ENCODE data around the gene SUSD2.
"Not testable (repeated sequence)": the region's sequence is repeated elsewhere in the genome, so short reads cannot be mapped to it uniquely, and the experiment has no call there.

The SUSD2 gene

GRCh38 chr22:24181088-24181995 lies at the start of gene SUSD2:
SUSD2 (plus strand) TSS chr22:24181487; CDS start chr22:24181520, 33 bp downstream.
- DNase-seq (ENCODE audit: low read depth) = no peak
- TF ChIP-seq, protein P1, sequence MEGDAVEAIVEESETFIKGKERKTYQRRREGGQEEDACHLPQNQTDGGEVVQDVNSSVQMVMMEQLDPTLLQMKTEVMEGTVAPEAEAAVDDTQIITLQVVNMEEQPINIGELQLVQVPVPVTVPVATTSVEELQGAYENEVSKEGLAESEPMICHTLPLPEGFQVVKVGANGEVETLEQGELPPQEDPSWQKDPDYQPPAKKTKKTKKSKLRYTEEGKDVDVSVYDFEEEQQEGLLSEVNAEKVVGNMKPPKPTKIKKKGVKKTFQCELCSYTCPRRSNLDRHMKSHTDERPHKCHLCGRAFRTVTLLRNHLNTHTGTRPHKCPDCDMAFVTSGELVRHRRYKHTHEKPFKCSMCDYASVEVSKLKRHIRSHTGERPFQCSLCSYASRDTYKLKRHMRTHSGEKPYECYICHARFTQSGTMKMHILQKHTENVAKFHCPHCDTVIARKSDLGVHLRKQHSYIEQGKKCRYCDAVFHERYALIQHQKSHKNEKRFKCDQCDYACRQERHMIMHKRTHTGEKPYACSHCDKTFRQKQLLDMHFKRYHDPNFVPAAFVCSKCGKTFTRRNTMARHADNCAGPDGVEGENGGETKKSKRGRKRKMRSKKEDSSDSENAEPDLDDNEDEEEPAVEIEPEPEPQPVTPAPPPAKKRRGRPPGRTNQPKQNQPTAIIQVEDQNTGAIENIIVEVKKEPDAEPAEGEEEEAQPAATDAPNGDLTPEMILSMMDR (IDR thresholded peaks at IDR 0.05; ENCODE audit: insufficient read depth, low read depth, low read length, missing control alignments) = no peak
- no peak within 1 kb of the TSS for H3K4me3 ChIP-seq (ENCODE audit: low read depth, low read length)

DNA sequence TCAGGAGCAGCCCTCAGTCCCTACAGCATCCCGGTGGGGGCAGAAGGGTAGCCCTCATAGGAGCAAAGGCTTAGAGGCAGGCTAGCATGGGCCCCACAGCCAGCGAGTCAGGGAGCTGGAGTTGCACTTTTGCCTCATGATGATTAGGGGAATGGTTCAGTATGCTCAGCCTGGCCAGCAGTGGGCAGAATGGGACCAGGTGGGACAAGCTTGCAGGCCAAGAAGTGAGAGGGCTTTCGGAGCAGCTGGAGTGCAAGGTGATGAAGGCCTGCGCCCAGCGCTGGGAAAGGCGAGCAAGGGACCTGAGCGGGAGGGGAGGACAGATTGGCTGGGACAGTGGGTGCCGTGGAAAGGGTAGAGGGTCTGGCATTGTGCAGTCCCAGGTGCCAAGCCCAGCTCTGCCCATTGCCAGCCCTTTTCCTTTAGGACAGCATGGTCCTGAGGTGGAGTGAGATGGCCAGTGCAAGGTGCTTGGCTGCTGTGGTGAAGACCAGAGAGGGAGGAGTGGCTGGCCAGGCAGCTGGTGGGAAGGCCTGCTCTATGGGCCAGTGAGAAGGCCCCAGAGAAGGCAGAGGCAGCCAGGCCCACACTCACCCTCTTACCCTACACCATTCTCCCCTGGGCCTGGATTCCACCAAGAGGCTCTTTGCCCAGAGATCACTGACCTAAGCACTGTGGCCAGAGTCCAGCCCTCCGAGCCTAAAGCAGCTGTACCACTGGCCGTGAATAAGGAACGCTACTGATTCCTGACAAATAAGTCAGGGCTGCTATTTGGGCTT lies 47.9 kb upstream of the SUSD2 start:
- TF ChIP-seq, protein P1 (IDR thresholded peaks at IDR 0.05; ENCODE audit: insufficient read depth, low read depth, low read length, missing control alignments) = peak; percentile 24
- H3K4me3 ChIP-seq (ENCODE audit: low read depth, low read length) = no peak overlapping the region
- DNase-seq (ENCODE audit: low read depth) = no peak

DNA sequence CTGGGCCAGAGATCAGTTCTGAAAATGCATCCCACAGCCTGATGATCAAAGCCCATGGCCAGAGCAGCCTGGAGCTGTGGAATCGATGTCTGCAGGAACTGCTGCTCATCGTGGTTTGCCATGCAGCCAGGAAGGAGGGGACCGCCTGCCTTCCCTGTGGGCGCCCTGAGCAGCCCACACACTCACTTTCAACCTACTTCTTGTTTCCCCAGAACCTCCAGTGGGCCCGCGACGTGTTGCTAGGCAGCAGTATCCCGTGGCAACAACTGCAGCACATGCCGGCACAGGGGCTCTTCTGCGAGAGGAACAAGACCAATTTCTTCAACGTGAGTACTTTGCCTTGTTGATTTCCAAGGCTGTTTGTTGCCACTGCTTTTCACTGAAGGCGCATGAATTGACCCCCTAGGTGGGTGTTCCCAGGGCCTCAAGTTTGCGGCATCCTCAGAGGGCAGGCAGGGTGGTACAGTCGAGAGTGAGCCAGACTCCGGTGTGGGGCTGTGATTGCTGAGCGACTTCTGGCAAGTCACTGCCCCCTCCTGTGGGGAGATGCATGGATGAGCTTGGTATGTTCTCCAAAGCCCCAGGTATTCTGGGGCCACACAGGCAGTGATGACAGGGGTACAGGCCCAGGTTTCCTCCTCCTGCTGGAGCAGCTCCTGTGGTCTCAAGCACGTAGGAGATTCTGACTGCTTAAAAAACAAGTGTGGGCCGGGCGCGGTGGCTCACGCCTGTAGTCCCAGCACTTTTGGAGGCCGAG lies 47.0 kb upstream of the SUSD2 start:
- TF ChIP-seq, protein P1 (IDR thresholded peaks at IDR 0.05; ENCODE audit: insufficient read depth, low read depth, low read length, missing control alignments) = no peak
- H3K4me3 ChIP-seq (ENCODE audit: low read depth, low read length) = no peak overlapping the region
- DNase-seq (ENCODE audit: low read depth) = no peak

DNA sequence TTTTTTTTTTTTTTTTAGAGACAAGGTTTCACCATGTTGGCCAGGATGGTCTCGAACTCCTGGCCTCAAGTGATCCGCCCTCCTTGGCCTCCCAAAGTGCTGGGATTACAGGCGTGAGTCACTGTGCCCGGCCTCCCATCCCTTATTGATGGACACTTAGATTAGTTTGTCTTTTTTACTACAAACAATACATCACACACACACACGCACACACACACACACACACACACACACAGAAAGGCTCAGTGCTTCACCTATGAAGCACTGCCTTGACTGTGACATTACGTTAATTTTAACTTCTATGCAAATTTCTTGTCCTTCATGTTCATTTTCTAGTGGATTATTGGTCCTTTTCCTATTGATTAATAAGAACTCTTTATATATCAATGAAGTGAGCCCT lies 44.8 kb upstream of the SUSD2 start:
- H3K4me3 ChIP-seq (ENCODE audit: low read depth, low read length); DNase-seq (ENCODE audit: low read depth): not testable (repeated sequence)

DNA sequence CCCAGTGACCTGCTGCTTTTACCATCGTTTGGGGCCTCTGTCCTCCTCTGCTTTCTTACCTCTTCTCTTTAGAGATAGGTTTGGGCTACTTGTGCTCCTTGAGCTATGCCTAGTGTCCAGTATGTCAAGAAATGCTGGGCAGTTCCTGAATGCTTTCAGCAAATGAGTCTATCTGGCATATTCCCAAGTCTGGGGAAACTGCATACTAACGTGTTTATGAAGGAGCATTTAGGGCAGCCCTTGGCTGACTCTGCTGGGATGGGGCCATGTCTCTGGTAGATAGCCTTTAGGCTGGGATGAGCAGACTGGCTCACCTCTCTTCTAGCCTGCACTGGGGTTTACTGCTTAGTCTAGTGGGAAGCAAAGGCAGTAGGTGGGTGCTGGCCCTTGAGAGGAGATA lies 43.7 kb upstream of the SUSD2 start:
- DNase-seq (ENCODE audit: low read depth) = no peak
- no peak overlapping the region for H3K4me3 ChIP-seq (ENCODE audit: low read depth, low read length)
- TF ChIP-seq, protein P1 (IDR thresholded peaks at IDR 0.05; ENCODE audit: insufficient read depth, low read depth, low read length, missing control alignments) = no peak

- H3K4me3 ChIP-seq (ENCODE audit: low read depth, low read length) = no peak overlapping the region
- DNase-seq (ENCODE audit: low read depth) = no peak
- TF ChIP-seq, protein P1 (IDR thresholded peaks at IDR 0.05; ENCODE audit: insufficient read depth, low read depth, low read length, missing control alignments) = no peak
Measured at GRCh38 chr22:24138649-24139420, 42.5 kb upstream of the SUSD2 start.
